Lower leg skin (tissue), 3 donors: ENCODE measurements around the gene USP17L11.
"Not testable (repeated sequence)": the region's sequence is repeated elsewhere in the genome, so short reads cannot be mapped to it uniquely, and the experiment has no call there.

ENCODE experiments used
- CTCF ChIP-seq, 3 donors: fragments of 450-650 bp; IDR thresholded peaks; one replicate each; pipeline ENCODE4 v1.5.1; 2016; ENCODE audit warnings: antibody characterized with exemption in 3 of 3, mild to moderate bottlenecking in 3 of 3, moderate library complexity in 2 of 3
- POLR2A ChIP-seq, 2 donors: fragments of 450-650 bp; IDR thresholded peaks; one replicate each; pipeline ENCODE4 v1.6.1; 2016 to 2017; ENCODE audit warnings: antibody characterized with exemption in 2 of 2, mild to moderate bottlenecking in 1 of 2, moderate library complexity in 1 of 2

GRCh38 chr4:9253078-9253477 lies 37.9 kb downstream of the USP17L11 start, which contains the start of gene USP17L19:
- not testable (repeated sequence) for TF ChIP-seq CTCF, POLR2A (IDR thresholded peaks at IDR 0.05)
